Mesendoderm (in vitro differentiated cells): ENCODE results near the gene PHACTR1.

Experiments
- DNase-seq: peaks from one replicate; pipeline ENCODE4 v3.0.0; 2013
- H2AK5ac ChIP-seq: 2 replicates; pipeline ENCODE4 v1.6.1; 2013; ENCODE audit warnings: low read length, inconsistent platforms
- H2BK120ac ChIP-seq: 2 replicates; pipeline ENCODE4 v1.6.1; 2013; ENCODE audit warnings: low read depth, mild to moderate bottlenecking, low read length, moderate library complexity, mixed read lengths
- H2BK15ac ChIP-seq: replicated peaks from 2 replicates; pipeline ENCODE4 v1.6.1; 2013; ENCODE audit warnings: low read depth, mild to moderate bottlenecking, moderate library complexity
- H2BK5ac ChIP-seq: 2 replicates; pipeline ENCODE4 v1.6.1; 2013; ENCODE audit warnings: low read length, inconsistent platforms
- H3K18ac ChIP-seq: 2 replicates; pipeline ENCODE4 v1.6.1; 2013; ENCODE audit warnings: mild to moderate bottlenecking, low read length, mixed read lengths
- H3K23ac ChIP-seq: one replicate; pipeline ENCODE4 v1.6.1; 2013; ENCODE audit warnings: low read length
- H3K27ac ChIP-seq: 2 replicates; pipeline ENCODE4 v1.5.1; 2013; ENCODE audit warnings: low read depth, mild to moderate bottlenecking, inconsistent platforms, low read length, moderate library complexity
- H3K27me3 ChIP-seq: 2 replicates; pipeline ENCODE4 v1.6.1; 2013; ENCODE audit warnings: low read length, control low read depth, mild to moderate bottlenecking, inconsistent platforms; ENCODE audit not compliant: insufficient read depth, poor library complexity
- H3K36me3 ChIP-seq: 2 replicates; pipeline ENCODE4 v1.6.1; 2013; ENCODE audit warnings: low read length, inconsistent platforms; ENCODE audit not compliant: control insufficient read depth, insufficient read depth
- H3K4ac ChIP-seq: one replicate; pipeline ENCODE4 v1.6.1; 2013; ENCODE audit warnings: low read depth, mild to moderate bottlenecking, low read length, moderate library complexity
- H3K4me1 ChIP-seq: 2 replicates; pipeline ENCODE4 v1.6.1; 2013; ENCODE audit warnings: low read depth, low read length, inconsistent platforms; ENCODE audit not compliant: control insufficient read depth
- H3K4me2 ChIP-seq: 2 replicates; pipeline ENCODE4 v1.6.1; 2013; ENCODE audit warnings: low read length
- H3K4me3 ChIP-seq: 2 replicates; pipeline ENCODE4 v1.5.1; 2013; ENCODE audit warnings: mild to moderate bottlenecking, low read length
- H3K56ac ChIP-seq: one replicate; pipeline ENCODE4 v1.6.1; 2013; ENCODE audit warnings: low read length
- H3K79me1 ChIP-seq: 2 replicates; pipeline ENCODE4 v1.6.1; 2013; ENCODE audit warnings: low read length, inconsistent platforms
- H3K79me2 ChIP-seq: 2 replicates; pipeline ENCODE4 v1.6.1; 2013; ENCODE audit warnings: mild to moderate bottlenecking, low read length; ENCODE audit not compliant: control insufficient read depth, insufficient read depth
- H3K9ac ChIP-seq: 2 replicates; pipeline ENCODE4 v1.6.1; 2013; ENCODE audit warnings: low read length, inconsistent platforms
- H4K5ac ChIP-seq: one replicate; pipeline ENCODE4 v1.6.1; 2013; ENCODE audit warnings: low read length
- H4K8ac ChIP-seq: one replicate; pipeline ENCODE4 v1.6.1; 2013; ENCODE audit warnings: low read depth, mild to moderate bottlenecking, control low read depth, low read length, moderate library complexity
- WGBS: extraction: QIAGEN DNeasy Blood & Tissue Kit; methylation state at CpG from one replicate; pipeline ENCODE4 v1.1.7; 2013; ENCODE audit warnings: low lambda C conversion rate, missing lambda C conversion rate; ENCODE audit not compliant: insufficient coverage; ENCODE audit errors: extremely low coverage; 5-methylcytosine and 5-hydroxymethylcytosine counted together

Gene PHACTR1

GRCh38 chr6:13012296-13012695, 295.7 kb downstream of the PHACTR1 start:
- no peak overlapping the region for H3K27ac ChIP-seq
- no peak overlapping the region for H2BK15ac ChIP-seq
- no peak overlapping the region for H3K4me2 ChIP-seq
- no peak overlapping the region for H4K8ac ChIP-seq
- no peak overlapping the region for H3K4ac ChIP-seq
- no peaks in the 10 kb centered on the region for H3K4me1 ChIP-seq
- H3K9ac ChIP-seq = no peak overlapping the region
- no peak overlapping the region for H3K23ac ChIP-seq
- H3K27me3 ChIP-seq = peaks cover 20% of the 10 kb centered on the region
- no CpG with 5 or more reads among the region's 1 CpG for WGBS
- no peak overlapping the region for H3K4me3 ChIP-seq
- no peak overlapping the region for H2BK120ac ChIP-seq
- no peak overlapping the region for H4K5ac ChIP-seq
- H3K36me3 ChIP-seq = no peaks in the 10 kb centered on the region
- H2AK5ac ChIP-seq = no peak overlapping the region
- H3K79me2 ChIP-seq = no peaks in the 10 kb centered on the region
- no peak overlapping the region for H3K18ac ChIP-seq
- H2BK5ac ChIP-seq = no peak overlapping the region
- DNase-seq = no peak
- no peaks in the 10 kb centered on the region for H3K79me1 ChIP-seq
- H3K56ac ChIP-seq = no peak overlapping the region

GRCh38 chr6:13012977-13013680, 296.6 kb downstream of the PHACTR1 start:
- Histone ChIP-seq H3K4me1 (no peaks in the 10 kb centered on the region), H3K79me1 (no peaks in the 10 kb centered on the region), H3K4me3 (peak overlapping the region; percentile 2), H3K4ac (no peak overlapping the region), H3K27ac (no peak overlapping the region), H2BK15ac (no peak overlapping the region), H4K8ac (no peak overlapping the region), H3K79me2 (no peaks in the 10 kb centered on the region), H3K23ac (no peak overlapping the region), H3K36me3 (no peaks in the 10 kb centered on the region), H3K4me2 (peak overlapping the region; percentile 69), H3K27me3 (peaks cover 20% of the 10 kb centered on the region), H3K18ac (no peak overlapping the region), H4K5ac (no peak overlapping the region), H2BK5ac (no peak overlapping the region), H3K56ac (no peak overlapping the region), H3K9ac (peak overlapping the region; percentile 27), H2BK120ac (no peak overlapping the region), H2AK5ac (no peak overlapping the region)
- DNase-seq = peak; percentile 72
- WGBS = no CpG with 5 or more reads among the region's 21 CpGs

GRCh38 chr6:13013681-13014503, 297.3 kb downstream of the PHACTR1 start:
- H3K79me2 ChIP-seq = no peaks in the 10 kb centered on the region
- peaks cover 20% of the 10 kb centered on the region for H3K27me3 ChIP-seq
- H3K4ac ChIP-seq = no peak overlapping the region
- H3K4me2 ChIP-seq = peak overlapping the region; percentile 69
- DNase-seq = peak; percentile 36
- H3K9ac ChIP-seq = no peak overlapping the region
- no peaks in the 10 kb centered on the region for H3K36me3 ChIP-seq
- no peak overlapping the region for H3K18ac ChIP-seq
- H3K27ac ChIP-seq = no peak overlapping the region
- no peak overlapping the region for H2BK5ac ChIP-seq
- no peaks in the 10 kb centered on the region for H3K4me1 ChIP-seq
- H2BK15ac ChIP-seq = no peak overlapping the region
- peak overlapping the region; percentile 10 for H3K56ac ChIP-seq
- WGBS = no CpG with 5 or more reads among the region's 83 CpGs
- no peaks in the 10 kb centered on the region for H3K79me1 ChIP-seq
- no peak overlapping the region for H4K5ac ChIP-seq
- no peak overlapping the region for H2AK5ac ChIP-seq
- H2BK120ac ChIP-seq = no peak overlapping the region
- H4K8ac ChIP-seq = no peak overlapping the region
- H3K4me3 ChIP-seq = peak overlapping the region; percentile 26
- H3K23ac ChIP-seq = no peak overlapping the region

- Histone ChIP-seq H3K4me2 (peak overlapping the region; percentile 69), H3K4ac (no peak overlapping the region), H2BK120ac (no peak overlapping the region), H2BK5ac (no peak overlapping the region), H3K36me3 (no peaks in the 10 kb centered on the region), H3K27me3 (peaks cover 20% of the 10 kb centered on the region), H3K9ac (no peak overlapping the region), H4K5ac (no peak overlapping the region), H3K56ac (no peak overlapping the region), H3K27ac (no peak overlapping the region), H2BK15ac (no peak overlapping the region), H3K4me1 (no peaks in the 10 kb centered on the region), H3K18ac (no peak overlapping the region), H2AK5ac (no peak overlapping the region), H3K23ac (no peak overlapping the region), H4K8ac (no peak overlapping the region), H3K79me2 (no peaks in the 10 kb centered on the region), H3K4me3 (peak overlapping the region; percentile 19), H3K79me1 (no peaks in the 10 kb centered on the region)
- peak; percentile 58 for DNase-seq
- WGBS = no CpG with 5 or more reads among the region's 40 CpGs
These were observed 298.2 kb downstream of the PHACTR1 start for GRCh38 chr6:13014504-13015378.

- Histone ChIP-seq H4K8ac (no peak overlapping the region), H2BK120ac (no peak overlapping the region), H3K79me1 (no peaks in the 10 kb centered on the region), H3K4me1 (no peaks in the 10 kb centered on the region), H3K4me3 (no peak overlapping the region), H3K79me2 (no peaks in the 10 kb centered on the region), H3K4ac (no peak overlapping the region), H3K27ac (no peak overlapping the region), H2AK5ac (no peak overlapping the region), H3K56ac (no peak overlapping the region), H3K23ac (no peak overlapping the region), H3K36me3 (no peaks in the 10 kb centered on the region), H3K9ac (no peak overlapping the region), H4K5ac (no peak overlapping the region), H3K18ac (no peak overlapping the region), H2BK5ac (no peak overlapping the region), H3K4me2 (no peak overlapping the region), H3K27me3 (peaks cover 20% of the 10 kb centered on the region), H2BK15ac (no peak overlapping the region)
- DNase-seq = no peak
- no CpG with 5 or more reads among the region's 3 CpGs for WGBS
These were observed 298.8 kb downstream of the PHACTR1 start for GRCh38 chr6:13015379-13015681.
